GM10248 (cell line): Measurements from ENCODE around the gene CADM3.

Experiments used
- CTCF ChIA-PET: fragments of 300-600 bp; sonication (Branson Sonifier 250); formaldehyde crosslinking; extraction: SDS; loops from one replicate; lab custom pipeline; 2021; ENCODE audit warnings: antibody characterized with exemption; lab: Yijun Ruan, JAX
- POLR2A ChIA-PET: fragments of 350-650 bp; sonication (Branson Sonifier 250); formaldehyde crosslinking; extraction: SDS; loops from one replicate; lab custom pipeline; 2020; ENCODE audit warnings: antibody characterized with exemption; lab: Yijun Ruan, JAX
- DNase-seq: peaks from one replicate; pipeline ENCODE4 v3.0.0; 2012; ENCODE audit errors: extremely low spot score
- TF ChIP-seq, protein P1 (sequence below): IDR thresholded peaks from 2 replicates; pipeline ENCODE4 v1.5.1; 2012; ENCODE audit warnings: mild to moderate bottlenecking, low read depth; ENCODE audit errors: extremely low read depth, missing control alignments, control extremely low read depth

Gene CADM3

DNA sequence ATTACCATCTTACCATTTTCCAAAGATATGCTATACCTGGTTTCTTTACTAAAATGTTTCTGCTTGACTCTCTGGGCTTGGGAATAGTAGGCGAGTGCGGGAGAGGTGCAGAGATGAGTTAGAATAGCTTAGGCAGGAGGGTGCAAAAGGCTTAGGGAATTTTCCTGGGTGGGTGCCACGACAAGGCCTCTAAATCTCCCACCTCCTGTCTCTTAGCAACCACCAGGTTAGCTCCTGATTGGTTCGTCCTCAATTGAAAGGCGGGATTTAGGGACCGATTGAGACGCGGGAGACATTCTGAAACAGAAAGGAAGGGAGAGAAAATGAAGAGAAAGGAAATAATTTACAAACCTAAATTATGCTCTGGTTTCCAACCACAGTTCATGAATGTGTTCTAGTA, 36.4 kb downstream of the CADM3 start:
- DNase-seq, result no peak
- POLR2A ChIA-PET, result no interaction called here
- CTCF ChIA-PET, result interaction anchor here (1.0 to 12.0 kb wide), 7 partner anchors 10 to 75 kb away, joined by 3 to 180 read pairs (median 129); no protein-coding TSS in a partner anchor
- TF ChIP-seq, protein P1, sequence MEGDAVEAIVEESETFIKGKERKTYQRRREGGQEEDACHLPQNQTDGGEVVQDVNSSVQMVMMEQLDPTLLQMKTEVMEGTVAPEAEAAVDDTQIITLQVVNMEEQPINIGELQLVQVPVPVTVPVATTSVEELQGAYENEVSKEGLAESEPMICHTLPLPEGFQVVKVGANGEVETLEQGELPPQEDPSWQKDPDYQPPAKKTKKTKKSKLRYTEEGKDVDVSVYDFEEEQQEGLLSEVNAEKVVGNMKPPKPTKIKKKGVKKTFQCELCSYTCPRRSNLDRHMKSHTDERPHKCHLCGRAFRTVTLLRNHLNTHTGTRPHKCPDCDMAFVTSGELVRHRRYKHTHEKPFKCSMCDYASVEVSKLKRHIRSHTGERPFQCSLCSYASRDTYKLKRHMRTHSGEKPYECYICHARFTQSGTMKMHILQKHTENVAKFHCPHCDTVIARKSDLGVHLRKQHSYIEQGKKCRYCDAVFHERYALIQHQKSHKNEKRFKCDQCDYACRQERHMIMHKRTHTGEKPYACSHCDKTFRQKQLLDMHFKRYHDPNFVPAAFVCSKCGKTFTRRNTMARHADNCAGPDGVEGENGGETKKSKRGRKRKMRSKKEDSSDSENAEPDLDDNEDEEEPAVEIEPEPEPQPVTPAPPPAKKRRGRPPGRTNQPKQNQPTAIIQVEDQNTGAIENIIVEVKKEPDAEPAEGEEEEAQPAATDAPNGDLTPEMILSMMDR, result no peak

DNA sequence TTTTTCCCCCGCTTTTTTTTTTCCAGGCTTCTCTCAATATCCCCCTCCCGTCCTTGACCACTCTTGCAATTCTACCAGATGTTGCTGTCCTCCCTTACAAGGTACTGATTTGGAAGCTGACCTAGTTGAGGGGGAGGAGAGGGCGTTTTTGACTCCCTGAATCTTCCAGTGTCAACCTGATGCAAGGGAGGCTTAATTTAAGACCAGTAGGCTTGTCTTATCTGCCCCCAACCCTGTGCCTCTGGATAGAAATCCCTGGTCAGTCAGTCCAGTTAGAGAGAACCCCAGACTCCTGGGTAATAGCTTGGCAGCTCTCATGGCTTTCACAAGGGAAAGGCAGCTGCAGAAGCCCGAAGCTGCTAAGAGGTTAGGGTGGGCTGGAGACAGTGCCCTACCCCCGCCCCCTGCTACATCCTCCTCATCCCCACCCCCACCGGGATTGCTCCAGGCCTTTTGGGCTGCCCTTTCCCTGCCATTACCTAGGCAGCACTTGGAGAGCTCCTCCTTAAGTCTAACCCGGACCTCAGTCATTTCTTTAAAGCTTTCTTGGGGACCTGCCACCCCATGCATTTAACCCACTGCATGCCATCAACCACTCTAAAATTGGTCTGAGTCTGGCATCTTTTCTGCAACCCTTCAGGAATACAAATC, 36.9 kb downstream of the CADM3 start:
- POLR2A ChIA-PET, result no interaction called here
- CTCF ChIA-PET, result interaction anchor here (1.0 to 12.0 kb wide), 6 partner anchors 10 to 75 kb away, joined by 3 to 180 read pairs (median 134); no protein-coding TSS in a partner anchor
- TF ChIP-seq, protein P1, result no peak
- no peak for DNase-seq

DNA sequence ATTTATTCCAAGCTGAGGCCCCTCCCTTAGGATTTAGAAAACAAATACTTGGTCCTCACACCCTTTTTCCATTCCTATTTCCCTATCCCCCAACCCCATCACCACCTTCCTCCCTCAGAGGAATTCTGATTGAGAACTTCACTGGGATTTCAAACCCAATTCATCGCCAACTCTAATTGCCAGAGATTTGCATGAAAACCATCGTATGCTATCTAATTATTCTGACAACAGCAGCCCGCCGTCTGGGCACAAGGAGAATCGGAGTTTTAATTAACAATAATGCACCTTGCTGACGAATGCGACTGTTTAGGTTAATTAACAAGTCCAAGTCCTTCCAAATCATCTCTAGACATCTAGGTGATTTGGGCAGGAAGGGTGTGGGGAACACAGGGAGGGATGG, 37.6 kb downstream of the CADM3 start:
- CTCF ChIA-PET, result interaction anchor here (1.0 to 12.0 kb wide), 6 partner anchors 9 to 76 kb away, joined by 3 to 180 read pairs (median 134); no protein-coding TSS in a partner anchor
- POLR2A ChIA-PET, result no interaction called here
- TF ChIP-seq, protein P1, result no peak
- no peak for DNase-seq

DNA sequence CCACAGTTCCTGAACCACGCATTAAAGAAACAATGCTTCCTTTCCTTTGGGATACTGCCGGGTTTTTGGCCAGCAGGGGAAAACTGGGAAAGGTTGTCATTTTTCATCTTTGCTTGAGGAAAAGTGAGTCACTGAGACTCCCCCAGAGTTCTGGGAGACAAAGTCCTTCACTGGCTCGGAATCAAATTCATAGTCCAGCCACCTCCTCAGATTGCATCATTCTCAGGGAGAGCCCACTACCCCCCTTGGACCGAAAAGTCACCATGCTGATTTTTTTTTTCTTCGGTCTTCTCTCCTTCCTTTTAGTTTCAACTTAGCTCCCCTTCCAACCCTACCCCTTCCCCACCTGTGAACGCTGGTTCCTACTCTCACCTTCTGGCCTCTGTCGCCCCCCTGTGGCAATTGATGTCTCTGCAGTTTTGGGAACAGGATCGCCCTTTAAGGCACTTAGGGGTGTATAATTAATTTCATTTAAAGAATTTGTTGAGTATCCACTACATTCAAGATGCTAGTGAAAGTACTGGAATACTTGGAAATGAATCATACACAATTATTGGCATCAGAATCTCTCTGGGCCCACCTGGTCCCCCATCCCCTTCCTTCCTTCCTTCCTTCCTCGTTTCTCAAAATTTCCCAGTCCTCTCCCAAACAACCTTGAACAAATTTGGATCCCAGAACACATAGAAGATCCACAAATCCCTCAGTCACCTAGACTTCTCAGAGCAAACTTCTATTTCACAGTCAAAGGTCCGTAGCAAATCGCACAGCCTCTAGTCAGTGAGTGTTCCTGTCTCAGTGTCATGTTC, 40.1 kb downstream of the CADM3 start:
- ChIA-PET POLR2A (no interaction called here), CTCF (interaction anchor here (0.8 to 12.0 kb wide), 13 partner anchors 9 to 712 kb away, joined by 3 to 180 read pairs (median 4); no protein-coding TSS in a partner anchor)
- peak; percentile 55 for DNase-seq

DNA sequence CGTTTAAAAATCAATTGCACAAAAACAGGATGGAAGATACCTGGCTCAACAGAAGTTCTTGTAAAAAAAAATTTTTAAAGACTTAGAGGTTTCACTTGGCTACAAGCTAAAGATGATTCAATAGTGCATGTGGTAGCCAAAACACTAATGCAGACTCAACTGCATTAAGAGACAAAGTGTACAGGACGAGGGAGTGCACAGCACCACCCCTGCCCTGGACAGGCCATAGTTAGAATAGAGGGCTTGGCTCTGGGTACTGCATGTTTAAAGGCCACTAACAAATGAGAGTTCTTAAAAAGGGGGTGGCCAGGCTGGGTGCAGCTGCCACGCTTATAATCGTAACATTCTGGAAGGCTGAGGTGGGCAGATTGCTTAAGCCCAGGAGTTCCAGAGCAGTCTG, 41.2 kb downstream of the CADM3 start:
- TF ChIP-seq, protein P1, result no peak
- ChIA-PET CTCF (interaction anchor here (0.6 to 12.0 kb wide), 12 partner anchors 8 to 694 kb away, joined by 3 to 180 read pairs (median 9); partner anchors contain the start of gene ACKR1), POLR2A (no interaction called here)

More for the DNA sequence above, 40.1 kb downstream of the CADM3 start:
- TF ChIP-seq, protein P1, result peak; percentile 91

DNA sequence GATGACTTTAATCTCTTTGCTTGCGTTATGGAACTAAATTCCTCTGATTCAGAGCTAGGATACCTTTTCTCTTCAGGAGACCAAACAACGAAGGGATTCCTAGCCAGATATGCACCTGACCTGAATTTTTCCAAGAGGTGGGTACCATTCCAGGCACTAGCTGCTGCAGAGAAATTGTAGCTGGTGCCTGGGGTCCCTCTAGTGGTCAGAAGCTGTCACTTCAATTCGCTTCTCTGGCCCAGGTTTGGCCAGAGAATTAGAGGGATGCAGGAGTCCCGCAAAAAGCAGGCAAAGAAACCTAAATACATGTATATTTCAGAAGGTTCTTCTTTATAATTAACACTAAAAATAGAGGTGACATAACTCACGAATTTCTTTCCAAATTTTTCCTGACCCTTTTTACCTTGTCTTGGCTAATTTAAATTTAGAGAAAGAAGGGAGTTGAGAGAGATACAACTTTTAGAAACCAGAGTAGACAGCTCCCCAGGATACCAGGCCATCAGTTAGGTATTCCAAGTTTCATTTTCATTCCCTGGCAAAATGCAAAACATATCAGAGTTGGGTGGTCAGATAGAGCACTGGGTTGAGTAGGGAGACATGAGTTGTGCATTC, 42.8 kb downstream of the CADM3 start:
- CTCF ChIA-PET, result interaction anchor here (0.7 to 12.0 kb wide), 38 partner anchors 10 to 1230 kb away, joined by 3 to 180 read pairs (median 4); partner anchors contain the start of gene ACKR1
- POLR2A ChIA-PET, result no interaction called here
- TF ChIP-seq, protein P1, result peak; percentile 86
- DNase-seq, result peak; percentile 60

More for the DNA sequence above, 41.2 kb downstream of the CADM3 start:
- DNase-seq, result no peak
